GM23248 (cell line): ENCODE measurements around the gene CCL14.

Source experiments
- EZH2 ChIP-seq: fragments of 200-600 bp; sonication (generic); IDR thresholded peaks from 2 replicates; pipeline ENCODE4 v1.6.1; 2018; ENCODE audit warnings: antibody characterized with exemption, mild to moderate bottlenecking; ENCODE audit not compliant: insufficient read depth, poor library complexity, severe bottlenecking
- EZH2phosphoT487 ChIP-seq: fragments of 200-600 bp; sonication (generic); IDR thresholded peaks from 2 replicates; pipeline ENCODE4 v1.6.1; 2018; ENCODE audit warnings: antibody characterized with exemption, moderate library complexity, mild to moderate bottlenecking, low read depth; ENCODE audit not compliant: insufficient read depth

DNA sequence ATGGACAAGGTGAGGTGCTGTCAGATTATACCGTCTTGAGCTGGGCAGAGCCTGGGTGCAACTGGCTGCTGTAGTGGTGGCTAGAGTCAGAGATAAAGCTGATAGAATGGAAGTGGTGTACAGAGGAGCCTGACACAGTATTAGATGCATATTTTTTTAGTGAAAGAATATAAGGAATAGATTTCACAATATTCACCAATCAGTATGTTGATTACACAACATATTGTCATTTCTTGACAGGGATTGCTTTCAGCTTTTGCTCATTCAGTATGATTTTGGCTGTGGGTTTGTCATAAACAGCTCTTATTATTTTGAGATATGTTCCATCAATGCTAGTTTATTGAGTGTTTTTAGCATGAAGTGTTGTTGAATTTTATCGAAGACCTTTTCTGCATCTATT lies 32.9 kb upstream of the CCL14 start:
- TF ChIP-seq EZH2 (no peak), EZH2phosphoT487 (no peak)
